T-cell (primary cell): Measurements from ENCODE around the gene CELSR1. TPM values are rescaled to one million over a fixed set of nuclear protein-coding genes. Genes with fewer than 3 reads are reported as not detected.

ENCODE experiments used
- ATAC-seq, 4 experiments: fragments of 200-7000 bp in 3 of 4; fragments of 150-1000 bp in 1 of 4; cut with Tn5 transposase; replicated peaks in 1 of 4; 1 replicate in 3 of 4; 2 replicates in 1 of 4; pipeline ENCODE4 v1.10.0; 2021; ENCODE audit warnings: moderate library complexity in 3 of 4, mild to moderate bottlenecking in 2 of 4, moderate number of reproducible peaks in 1 of 4
- CTCF ChIA-PET, 2 donors: fragments of 300-600 bp; sonication (Branson Sonifier 250); formaldehyde crosslinking; loops; one replicate each; lab custom pipeline; 2022; ENCODE audit warnings: antibody characterized with exemption in 2 of 2; lab: Charles Lee
- POLR2A ChIA-PET, 2 donors: fragments of 300-600 bp; sonication (Branson Sonifier 250); formaldehyde crosslinking; loops; one replicate each; lab custom pipeline; 2022; ENCODE audit warnings: antibody characterized with exemption in 2 of 2; lab: Charles Lee
- DNase-seq, 35 experiments: peaks; one replicate each; pipeline versions ENCODE4 v3.0.0 to v3.0.0-alpha.2; 2013 to 2023
- H3K27ac ChIP-seq: one replicate; pipeline ENCODE4 v1.5.1; 2013; ENCODE audit warnings: low read length
- H3K27me3 ChIP-seq, 2 experiments: replicated peaks in 1 of 2; 1 replicate in 1 of 2; 2 replicates in 1 of 2; pipeline versions ENCODE4 v1.6.1 to v1.7.0; 2013; ENCODE audit warnings: low read length in 1 of 2, mixed read lengths in 1 of 2; ENCODE audit not compliant: control insufficient read depth in 2 of 2, insufficient read depth in 2 of 2; ENCODE audit errors: extremely low read depth in 1 of 2
- H3K36me3 ChIP-seq, 2 donors: 1 replicate in 1 of 2; 2 replicates in 1 of 2; pipeline versions ENCODE4 v1.6.1 to v1.7.0; 2013; ENCODE audit warnings: low read length in 1 of 2; ENCODE audit not compliant: control insufficient read depth in 2 of 2, insufficient read depth in 1 of 2; ENCODE audit errors: extremely low read depth in 1 of 2
- H3K4me1 ChIP-seq, 2 experiments: 1 replicate in 1 of 2; 2 replicates in 1 of 2; pipeline versions ENCODE4 v1.6.1 to v1.7.0; 2013; ENCODE audit warnings: low read length in 2 of 2, mixed read lengths in 1 of 2; ENCODE audit not compliant: insufficient read depth in 2 of 2, control insufficient read depth in 1 of 2; ENCODE audit errors: extremely low read depth in 1 of 2
- H3K4me3 ChIP-seq, 2 donors: 1 replicate in 1 of 2; 2 replicates in 1 of 2; pipeline versions ENCODE4 v1.5.1 to v1.7.0; 2013; ENCODE audit warnings: mild to moderate bottlenecking in 2 of 2, low read length in 1 of 2, moderate library complexity in 1 of 2; ENCODE audit not compliant: control insufficient read depth in 1 of 2; ENCODE audit errors: extremely low read depth in 1 of 2
- H3K9me3 ChIP-seq: 2 replicates; pipeline ENCODE4 v1.7.0; 2013
- H3K27ac Mint-ChIP-seq, 2 donors: one replicate each; pipeline ENCODE4 v1.8.0; 2020 to 2021; ENCODE audit warnings: mild to moderate bottlenecking in 2 of 2, mixed read lengths in 2 of 2
- H3K27me3 Mint-ChIP-seq, 2 donors: one replicate each; pipeline ENCODE4 v1.8.0; 2021 to 2022; ENCODE audit warnings: mixed read lengths in 2 of 2
- H3K36me3 Mint-ChIP-seq: one replicate; pipeline ENCODE4 v1.8.0; 2021; ENCODE audit warnings: mixed read lengths
- H3K4me1 Mint-ChIP-seq, 3 donors: one replicate each; pipeline ENCODE4 v1.8.0; 2020 to 2022; ENCODE audit warnings: mixed read lengths in 3 of 3, mild to moderate bottlenecking in 1 of 3
- H3K4me3 Mint-ChIP-seq, 3 donors: one replicate each; pipeline ENCODE4 v1.8.0; 2020 to 2022; ENCODE audit warnings: mild to moderate bottlenecking in 3 of 3, mixed read lengths in 3 of 3, moderate library complexity in 3 of 3
- H3K9me3 Mint-ChIP-seq, 3 donors: one replicate each; pipeline ENCODE4 v1.8.0; 2020 to 2022; ENCODE audit warnings: mixed read lengths in 3 of 3
- WGBS: methylation state at CpG from one replicate; pipeline ENCODE4 v1.1.5; 2013; ENCODE audit warnings: missing lambda C conversion rate; ENCODE audit not compliant: insufficient coverage; 5-methylcytosine and 5-hydroxymethylcytosine counted together
- total RNA-seq, 35 experiments: library from RNA in 6 of 35; stranded (reverse) in 6 of 35; fragments of 120-200 nt in 1 of 35; gene quantifications; one replicate each; pipeline versions ENCODE4 v1.2.1 to v1.2.4 and lab custom pipeline; 2013 to 2026

Gene CELSR1
- total RNA-seq, 5 donors from 2014 or later (not counting 1 experiment from before 2014, with no cell fraction given): 1.1 to 2.7 (median 1.6) TPM

- H3K27ac Mint-ChIP-seq: no peak overlapping the region
- no peaks in the 10 kb centered on the region for H3K4me1 ChIP-seq
- H3K4me1 Mint-ChIP-seq: no peaks in the 10 kb centered on the region
- no peaks in the 10 kb centered on the region for H3K27me3 Mint-ChIP-seq
- ATAC-seq: peak; percentile 17 to 57 (median 53)
- no peak overlapping the region for H3K4me3 ChIP-seq
- CTCF ChIA-PET: no interaction called here
- peaks cover 22 to 76% of the 10 kb centered on the region in 2 donors for H3K36me3 ChIP-seq
- H3K27ac ChIP-seq: no peak overlapping the region
- H3K9me3 Mint-ChIP-seq: peaks cover 1 to 4% (median 3%) of the 10 kb centered on the region in 3 donors
- DNase-seq: peak in 28 of 35 experiments; percentile 22 to 77 (median 52)
- POLR2A ChIA-PET: no interaction called here
- H3K27me3 ChIP-seq: no peaks in the 10 kb centered on the region
- H3K4me3 Mint-ChIP-seq: no peak overlapping the region
- 70% methylated on average over 13 of the region's 22 CpGs for WGBS
- H3K36me3 Mint-ChIP-seq: peaks cover 40% of the 10 kb centered on the region
- no peaks in the 10 kb centered on the region for H3K9me3 ChIP-seq
These were observed 181.9 kb downstream of the CELSR1 start for GRCh38 chr22:46355369-46355995.

DNA sequence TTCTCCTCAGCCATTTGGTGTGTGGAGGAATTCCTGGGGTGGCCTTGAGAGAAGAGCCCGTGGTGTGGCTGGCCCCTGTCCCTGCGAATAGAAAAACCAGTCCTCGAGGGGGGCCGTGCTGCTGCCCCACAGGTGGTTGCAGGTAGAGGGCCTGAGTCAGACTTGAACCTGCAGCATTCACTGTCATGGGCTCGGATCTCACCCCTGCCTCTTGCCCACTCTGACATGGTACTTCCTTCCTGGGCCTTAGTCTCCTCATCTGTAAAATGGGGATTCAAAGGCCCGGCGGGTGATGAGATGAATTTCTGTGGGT is 182.5 kb downstream of the CELSR1 start:
- ATAC-seq (no peak), DNase-seq (no peak)
- no peak overlapping the region for H3K27ac ChIP-seq
- Mint-ChIP-seq H3K4me1 (no peaks in the 10 kb centered on the region), H3K36me3 (peaks cover 42% of the 10 kb centered on the region), H3K27ac (no peak overlapping the region), H3K9me3 (no peaks in the 10 kb centered on the region), H3K4me3 (no peak overlapping the region), H3K27me3 (no peaks in the 10 kb centered on the region)
- WGBS: 94% methylated on average over 5 of the region's 7 CpGs
- H3K4me3 ChIP-seq: no peak overlapping the region
- peaks cover 26 to 82% of the 10 kb centered on the region in 2 donors for H3K36me3 ChIP-seq
- H3K27me3 ChIP-seq: no peaks in the 10 kb centered on the region
- POLR2A ChIA-PET: no interaction called here
- H3K4me1 ChIP-seq: no peaks in the 10 kb centered on the region
- H3K9me3 ChIP-seq: no peaks in the 10 kb centered on the region
- CTCF ChIA-PET: no interaction called here

DNA sequence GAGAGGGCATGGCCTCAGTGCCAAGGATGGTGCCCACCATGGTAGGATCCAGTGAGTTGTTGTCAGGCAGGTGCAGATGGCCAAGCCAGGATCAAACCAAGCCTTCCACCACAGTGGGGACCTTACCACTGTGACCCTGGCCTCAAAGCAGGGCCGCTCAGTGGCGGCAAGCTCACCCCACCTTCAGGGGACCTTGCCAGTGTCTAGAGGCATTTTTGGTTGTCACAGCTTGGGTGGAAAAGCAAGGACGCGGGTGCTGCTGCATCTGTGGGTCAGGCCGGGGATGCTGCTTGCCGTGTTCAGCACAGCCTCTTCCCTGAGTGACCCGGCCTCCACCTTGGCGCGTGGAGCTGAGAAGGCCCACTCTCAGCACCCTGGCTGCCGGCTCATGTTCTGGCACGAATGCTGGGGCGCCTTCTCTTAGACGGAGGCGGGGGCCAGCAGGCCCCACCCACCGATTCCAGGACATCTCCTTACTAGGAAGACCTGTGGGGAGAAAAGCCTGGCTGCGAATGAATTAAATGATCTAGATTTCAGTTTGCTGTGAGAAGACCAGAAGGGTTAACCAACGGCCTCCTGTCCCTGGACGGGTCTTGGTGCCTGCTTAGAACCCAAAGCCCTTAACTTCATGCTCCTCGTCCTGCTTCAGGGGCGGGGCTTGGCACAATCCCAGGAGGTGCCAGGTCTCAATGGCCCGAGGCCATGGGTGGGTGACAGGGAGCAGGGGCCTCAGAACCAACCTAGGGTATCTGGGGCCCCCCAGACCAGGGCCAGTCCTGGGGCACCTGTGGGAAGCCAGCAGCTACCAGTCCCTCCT is 183.0 kb downstream of the CELSR1 start:
- Mint-ChIP-seq H3K4me1 (no peaks in the 10 kb centered on the region), H3K9me3 (no peaks in the 10 kb centered on the region), H3K36me3 (peaks cover 48% of the 10 kb centered on the region), H3K4me3 (no peak overlapping the region), H3K27ac (no peak overlapping the region), H3K27me3 (no peaks in the 10 kb centered on the region)
- Histone ChIP-seq H3K4me1 (no peaks in the 10 kb centered on the region), H3K36me3 (peaks cover 27 to 87% of the 10 kb centered on the region in 2 donors), H3K27ac (no peak overlapping the region), H3K27me3 (no peaks in the 10 kb centered on the region), H3K9me3 (no peaks in the 10 kb centered on the region), H3K4me3 (no peak overlapping the region)
- DNase-seq (no peak), ATAC-seq (no peak)
- CTCF ChIA-PET: no interaction called here
- POLR2A ChIA-PET: no interaction called here
- 95% methylated on average over 13 of the region's 21 CpGs for WGBS

GRCh38 chr22:46353483-46354105 is 183.8 kb downstream of the CELSR1 start:
- POLR2A ChIA-PET: interaction anchor here in 1 of 2 donors (0.6 kb wide), 1 partner anchor 10 kb away, joined by 4 read pairs; no protein-coding TSS in a partner anchor
- Mint-ChIP-seq H3K4me1 (no peaks in the 10 kb centered on the region), H3K9me3 (no peaks in the 10 kb centered on the region), H3K27me3 (no peaks in the 10 kb centered on the region), H3K27ac (no peak overlapping the region), H3K4me3 (no peak overlapping the region), H3K36me3 (peaks cover 44% of the 10 kb centered on the region)
- ATAC-seq (no peak), DNase-seq (no peak)
- Histone ChIP-seq H3K27me3 (no peaks in the 10 kb centered on the region), H3K4me1 (no peaks in the 10 kb centered on the region), H3K36me3 (peaks cover 33 to 88% of the 10 kb centered on the region in 2 donors), H3K27ac (no peak overlapping the region), H3K4me3 (no peak overlapping the region), H3K9me3 (no peaks in the 10 kb centered on the region)
- CTCF ChIA-PET: no interaction called here
- 97% methylated on average over 6 of the region's 8 CpGs for WGBS

DNA sequence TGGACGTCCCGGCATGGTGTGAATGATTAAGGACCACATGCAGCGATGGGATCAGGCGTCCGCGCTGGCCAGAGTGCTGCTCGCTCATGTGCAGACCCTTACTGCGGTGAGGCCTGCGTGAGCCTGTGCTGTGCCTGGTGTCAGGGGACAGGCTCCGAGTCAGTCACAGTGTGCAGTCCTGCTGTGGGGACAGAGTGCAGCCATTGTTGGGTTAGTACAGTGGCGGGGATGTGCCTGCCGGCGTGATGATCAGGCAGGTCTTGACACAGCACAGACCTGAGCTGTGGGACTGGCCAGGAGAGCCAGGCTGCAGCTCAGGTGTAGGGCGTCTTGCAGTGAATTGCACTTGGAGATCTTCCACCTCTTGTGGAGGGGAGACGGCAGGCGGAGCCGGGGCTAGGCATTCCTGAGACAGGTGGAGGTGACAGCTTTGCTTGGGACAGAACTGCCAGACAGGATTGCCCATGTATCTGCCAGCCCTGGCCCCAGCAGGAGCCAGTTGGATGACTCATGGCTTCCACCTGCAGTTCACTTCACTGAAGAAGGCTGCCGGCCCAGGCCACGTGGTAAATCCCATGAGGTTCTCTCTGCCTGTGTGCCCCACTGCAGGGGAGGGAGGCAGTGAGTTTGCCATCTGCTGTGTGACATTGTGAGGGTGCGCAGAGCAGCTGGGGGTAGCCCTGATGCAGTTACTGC is 184.6 kb downstream of the CELSR1 start:
- WGBS: 91% methylated on average over 16 of the region's 20 CpGs
- no peak for DNase-seq
- H3K27me3 ChIP-seq: no peaks in the 10 kb centered on the region
- POLR2A ChIA-PET: interaction anchor here in 1 of 2 donors (0.6 kb wide), 1 partner anchor 9 kb away, joined by 4 read pairs; no protein-coding TSS in a partner anchor
- H3K4me3 ChIP-seq: no peak overlapping the region
- Mint-ChIP-seq H3K27me3 (no peaks in the 10 kb centered on the region), H3K9me3 (no peaks in the 10 kb centered on the region), H3K36me3 (peaks cover 48% of the 10 kb centered on the region), H3K4me3 (no peak overlapping the region), H3K4me1 (no peaks in the 10 kb centered on the region), H3K27ac (no peak overlapping the region)
- CTCF ChIA-PET: no interaction called here
- H3K4me1 ChIP-seq: no peaks in the 10 kb centered on the region
- no peak for ATAC-seq
- no peaks in the 10 kb centered on the region for H3K9me3 ChIP-seq
- peaks cover 38 to 90% of the 10 kb centered on the region in 2 donors for H3K36me3 ChIP-seq
- H3K27ac ChIP-seq: no peak overlapping the region

DNA sequence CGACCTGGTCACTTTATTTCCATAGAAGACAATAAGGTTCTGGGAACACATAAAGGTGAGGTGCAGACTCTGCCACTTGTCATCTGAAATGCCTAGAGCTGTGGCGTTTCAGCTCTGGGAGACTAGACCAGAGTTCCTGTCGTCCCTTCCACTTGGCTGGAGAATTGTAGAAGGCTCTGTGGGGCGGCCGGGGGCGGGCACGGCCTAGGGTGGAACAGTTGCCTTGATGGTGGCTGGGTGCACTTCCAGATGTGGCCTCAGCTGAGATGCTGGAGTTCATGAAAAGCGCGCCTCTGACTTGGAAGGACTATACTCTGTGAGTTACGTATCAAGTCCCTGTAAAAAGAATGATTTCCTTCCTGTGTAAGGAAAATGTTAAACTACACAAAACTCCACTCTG is 185.1 kb downstream of the CELSR1 start:
- DNase-seq: no peak
- no peaks in the 10 kb centered on the region for H3K27me3 Mint-ChIP-seq
- H3K4me3 Mint-ChIP-seq: no peak overlapping the region
- ATAC-seq: no peak
- peaks cover 49% of the 10 kb centered on the region for H3K36me3 Mint-ChIP-seq
- Histone ChIP-seq H3K27ac (no peak overlapping the region), H3K9me3 (no peaks in the 10 kb centered on the region), H3K4me1 (no peaks in the 10 kb centered on the region), H3K27me3 (no peaks in the 10 kb centered on the region), H3K36me3 (peaks cover 43 to 92% of the 10 kb centered on the region in 2 donors), H3K4me3 (no peak overlapping the region)
- no peak overlapping the region for H3K27ac Mint-ChIP-seq
- CTCF ChIA-PET: no interaction called here
- H3K4me1 Mint-ChIP-seq: no peaks in the 10 kb centered on the region
- H3K9me3 Mint-ChIP-seq: no peaks in the 10 kb centered on the region
- POLR2A ChIA-PET: no interaction called here
- 95% methylated on average over 7 of the region's 10 CpGs for WGBS
